ENCODE results near the gene GOLGA8T.
"Not testable (repeated sequence)": the region's sequence is repeated elsewhere in the genome, so short reads cannot be mapped to it uniquely, and the experiment has no call there.

The GOLGA8T gene

GRCh38 chr15:30191639-30192038, 56.8 kb downstream of the GOLGA8T start:
- DNase-seq (ENCODE audit: low read depth), result not testable (repeated sequence)

- not testable (repeated sequence) for DNase-seq (ENCODE audit: low read depth)
Measured at GRCh38 chr15:30192119-30192745, 57.4 kb downstream of the GOLGA8T start.

- DNase-seq (ENCODE audit: low read depth), result not testable (repeated sequence)
Measured at GRCh38 chr15:30192892-30193291, 58.0 kb downstream of the GOLGA8T start.

Data from EH (cell line).